HS-5 (cell line): Measurements from ENCODE around the gene PTPN14.
"Not testable (repeated sequence)": the region's sequence is repeated elsewhere in the genome, so short reads cannot be mapped to it uniquely, and the experiment has no call there.

Source experiments
- DNase-seq: peaks from one replicate; pipeline ENCODE4 v3.0.0-alpha.2; 2012; ENCODE audit warnings: low read depth

Gene PTPN14

DNA sequence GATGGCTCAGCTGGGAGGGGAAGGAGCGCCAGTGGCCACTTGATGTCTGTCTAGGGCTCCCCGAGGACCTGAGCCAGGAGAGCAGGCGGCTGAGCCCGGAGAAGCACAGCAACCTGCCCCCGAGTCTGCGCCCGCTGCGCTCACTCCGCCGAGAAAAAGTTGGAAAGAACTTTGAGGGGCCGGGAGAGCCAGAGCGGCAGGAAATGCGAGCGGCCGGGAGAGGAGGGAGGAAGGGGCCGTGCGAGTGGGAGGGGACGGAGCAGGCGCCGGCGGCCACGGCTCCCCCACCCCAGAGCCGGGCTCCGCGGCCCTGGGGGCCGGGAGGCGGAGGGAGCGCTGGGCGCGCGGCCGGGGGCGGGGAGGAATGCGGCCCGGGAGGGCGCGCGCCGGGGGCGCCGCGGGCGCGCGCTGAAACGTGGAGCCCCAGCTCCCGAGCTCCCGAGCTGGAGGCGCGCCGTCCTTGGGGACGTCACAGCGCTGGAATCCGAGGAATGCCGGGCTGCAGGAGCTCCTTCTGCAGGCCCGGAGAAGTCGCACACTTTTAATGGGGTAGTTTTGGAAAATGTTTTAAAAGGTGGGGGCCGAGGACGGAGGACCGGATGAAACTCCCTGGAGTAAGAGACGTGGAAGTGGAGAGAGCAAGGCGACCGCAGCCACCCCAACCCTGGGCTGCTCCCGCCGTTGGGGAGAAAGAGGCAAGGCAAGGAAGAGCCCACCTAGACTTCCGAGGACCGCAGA lies at the start of gene PTPN14:
Gene PTPN14 (minus strand): TSS at position 167 of the 738 bp plus-strand sequence. CDS start 86,799 bp downstream, outside the sequence.
- DNase-seq: peak; percentile 82

GRCh38 chr1:214593158-214593557 lies 41.8 kb upstream of the PTPN14 start:
- DNase-seq: no peak

GRCh38 chr1:214591918-214592317 lies 40.5 kb upstream of the PTPN14 start:
- DNase-seq: not testable (repeated sequence)

- DNase-seq: no peak
Measured at GRCh38 chr1:214590696-214591095, 39.3 kb upstream of the PTPN14 start.

DNA sequence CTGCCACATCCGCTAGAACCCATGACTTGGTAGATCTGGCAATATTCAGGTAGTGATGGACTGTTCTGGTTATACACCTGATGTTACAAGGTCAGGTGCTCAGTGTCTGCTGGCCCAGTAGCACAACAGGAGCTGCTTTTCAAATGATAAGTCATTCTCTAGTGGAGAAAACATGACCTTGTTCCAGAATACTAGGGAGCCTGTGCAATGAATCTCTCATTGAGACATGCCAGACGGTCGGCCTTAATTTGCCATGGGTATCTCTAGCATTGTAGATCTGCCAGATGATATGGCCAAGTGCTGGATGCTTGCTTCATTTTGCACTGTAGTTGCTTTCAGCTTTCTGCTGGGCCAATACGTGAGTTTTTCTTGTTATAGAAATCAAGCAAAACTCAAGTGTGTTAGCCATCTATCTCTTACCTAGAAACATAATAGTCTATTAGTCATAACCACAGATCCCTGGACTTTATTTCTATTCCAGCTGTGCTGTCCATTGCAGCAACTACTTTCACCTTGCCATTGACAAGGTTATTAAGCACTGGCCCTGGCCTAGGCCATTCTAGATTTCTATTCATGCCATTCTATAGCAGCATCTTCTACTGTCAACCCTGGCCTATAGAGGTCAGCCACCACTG lies 37.7 kb upstream of the PTPN14 start:
- no peak for DNase-seq

GRCh38 chr1:214587165-214587564 lies 35.8 kb upstream of the PTPN14 start:
- no peak for DNase-seq

DNA sequence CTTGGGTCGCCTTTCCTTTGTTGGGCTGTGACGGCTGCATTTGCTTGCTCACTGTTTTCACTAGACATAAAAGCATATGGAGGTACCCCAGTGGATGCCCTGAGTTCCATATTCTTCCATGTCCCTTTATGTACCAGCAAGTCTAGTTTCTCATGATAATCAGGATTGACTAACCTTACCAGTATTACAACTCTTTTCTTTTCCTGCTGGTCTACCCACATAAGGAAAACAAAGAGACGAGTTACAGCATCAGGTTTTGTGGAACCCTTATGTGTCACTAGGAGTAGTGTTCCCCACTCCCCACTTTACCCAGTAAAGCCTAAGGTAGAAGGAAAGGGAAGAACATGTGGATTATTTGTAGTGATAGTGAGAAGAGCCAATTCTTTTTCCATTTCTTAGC lies 35.2 kb upstream of the PTPN14 start:
- DNase-seq: no peak

DNA sequence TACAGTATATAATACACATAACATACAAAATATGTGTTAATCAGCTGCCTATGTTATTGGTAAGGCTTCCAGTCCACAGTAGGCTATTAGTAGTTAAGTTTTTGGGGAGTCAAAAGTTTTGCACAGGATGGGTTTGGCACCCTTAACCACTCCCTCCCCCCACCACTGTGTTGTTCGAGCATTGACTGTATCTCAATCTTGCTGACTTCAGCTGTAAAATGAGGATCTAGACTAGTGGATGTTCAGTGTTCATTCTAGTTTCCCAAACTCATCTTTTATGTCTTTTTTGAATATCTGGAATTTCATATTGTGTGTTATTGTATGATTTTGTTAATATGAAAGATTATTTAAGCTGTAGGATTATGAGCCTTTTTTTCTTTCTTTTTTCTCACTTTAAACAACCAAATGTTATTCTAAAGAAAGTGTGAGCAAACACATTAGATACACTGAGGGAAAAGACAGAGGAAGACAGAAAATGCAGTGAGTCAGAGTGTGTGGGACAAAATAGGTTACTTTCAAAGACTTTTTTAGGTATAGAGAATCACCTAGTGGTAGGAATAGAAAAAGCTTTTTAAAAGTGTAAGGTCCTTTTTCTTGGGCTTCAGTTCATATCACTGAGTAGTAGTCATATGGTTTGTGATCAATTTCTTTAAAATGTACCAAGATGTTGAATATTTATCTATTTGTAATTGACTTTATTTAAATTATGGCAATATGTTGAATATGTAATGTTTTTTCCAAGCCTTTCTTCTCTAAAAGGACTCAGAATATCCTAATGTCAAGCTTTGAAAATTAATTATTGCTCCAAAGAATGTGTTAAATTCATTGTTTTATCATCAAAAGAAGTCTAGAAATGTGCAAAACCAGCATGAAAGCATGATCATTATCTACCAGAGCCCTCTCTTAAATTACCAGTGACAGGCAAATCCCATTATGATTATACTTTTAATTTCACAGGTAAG lies 33.7 kb upstream of the PTPN14 start:
- DNase-seq: no peak

DNA sequence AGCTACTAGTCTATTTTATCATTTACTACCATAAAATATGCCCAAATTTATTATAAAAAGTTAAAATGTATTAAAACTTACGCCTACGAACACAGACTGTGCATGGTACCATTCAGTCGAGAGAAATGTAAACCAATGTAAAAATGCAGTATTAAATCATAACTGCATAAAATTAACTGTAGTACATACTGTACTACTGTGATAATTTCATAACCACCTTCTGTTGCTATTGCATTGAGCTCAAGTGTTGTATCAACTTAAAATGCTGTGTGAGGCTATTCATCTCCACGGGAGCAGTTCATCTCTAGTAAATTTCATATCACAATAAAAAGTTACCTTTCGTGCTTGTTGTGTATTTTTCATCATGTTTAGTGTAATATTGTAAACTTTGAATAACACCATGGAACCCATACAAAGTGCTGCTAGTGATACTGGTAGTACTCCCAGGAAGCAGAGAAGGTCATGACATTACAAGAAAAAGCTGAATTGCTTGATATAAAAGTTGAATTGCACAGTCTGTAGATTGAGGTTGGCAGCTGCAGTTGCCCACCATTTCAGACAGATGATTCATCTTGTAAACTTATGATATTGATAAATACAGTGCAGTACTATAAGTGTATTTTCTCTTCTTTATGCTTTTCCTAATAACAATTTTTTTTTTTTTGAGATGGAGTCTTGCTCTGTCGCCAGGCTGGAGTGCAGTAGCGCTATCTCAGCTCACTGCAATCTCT lies 32.6 kb upstream of the PTPN14 start:
- no peak for DNase-seq

DNA sequence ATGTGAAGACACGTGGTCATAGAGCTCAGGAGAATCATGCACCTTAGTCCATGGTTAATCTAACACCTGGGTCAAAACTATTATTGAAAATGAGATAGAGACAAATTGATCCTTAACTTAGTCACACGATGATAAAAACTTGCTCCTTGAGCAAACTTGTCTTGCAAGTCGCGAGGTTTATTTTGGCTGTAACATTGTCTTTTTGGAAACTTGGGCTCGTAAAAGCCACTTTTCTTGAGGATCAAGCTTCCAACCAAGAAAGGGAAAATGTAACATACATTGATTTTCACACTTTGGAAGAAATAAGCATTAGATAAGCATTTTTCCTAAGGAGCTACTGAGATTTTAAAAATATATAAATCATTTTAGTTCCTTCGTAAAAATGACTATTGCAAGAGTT lies 31.7 kb upstream of the PTPN14 start:
- no peak for DNase-seq

DNA sequence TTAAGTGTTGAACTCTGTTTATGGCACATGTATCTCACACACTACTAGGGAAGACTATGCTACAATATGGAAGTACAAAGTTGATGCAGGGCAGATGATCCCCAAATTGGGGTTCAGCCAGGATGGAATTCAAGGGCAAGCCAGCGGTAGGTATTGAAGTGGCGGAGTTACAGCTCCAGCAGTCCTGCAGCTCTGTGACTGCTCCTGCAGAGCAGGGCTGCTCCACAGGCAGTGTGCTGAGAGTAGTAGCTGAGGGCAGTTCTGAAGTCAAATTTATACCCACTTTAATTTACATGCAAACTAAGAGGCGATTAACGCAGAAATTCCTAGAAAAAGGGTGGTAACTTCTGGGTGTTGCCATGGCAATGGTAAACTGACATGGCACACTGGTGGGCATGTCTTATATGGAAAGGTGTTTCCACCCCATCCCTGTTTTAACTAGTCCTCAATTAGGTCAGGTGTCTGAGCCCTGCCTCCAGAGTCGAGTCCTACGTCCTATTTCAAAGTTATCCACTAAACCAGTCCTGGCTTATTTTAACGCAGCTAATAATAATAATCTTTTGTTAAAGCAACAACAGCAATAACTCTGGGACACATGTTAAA lies 31.0 kb upstream of the PTPN14 start:
- no peak for DNase-seq

GRCh38 chr1:214581785-214582184 lies 30.4 kb upstream of the PTPN14 start:
- peak; percentile 94 for DNase-seq

- DNase-seq: no peak
Measured at GRCh38 chr1:214579183-214579582, 27.8 kb upstream of the PTPN14 start.

GRCh38 chr1:214576120-214576519 lies 24.7 kb upstream of the PTPN14 start:
- DNase-seq: not testable (repeated sequence)

DNA sequence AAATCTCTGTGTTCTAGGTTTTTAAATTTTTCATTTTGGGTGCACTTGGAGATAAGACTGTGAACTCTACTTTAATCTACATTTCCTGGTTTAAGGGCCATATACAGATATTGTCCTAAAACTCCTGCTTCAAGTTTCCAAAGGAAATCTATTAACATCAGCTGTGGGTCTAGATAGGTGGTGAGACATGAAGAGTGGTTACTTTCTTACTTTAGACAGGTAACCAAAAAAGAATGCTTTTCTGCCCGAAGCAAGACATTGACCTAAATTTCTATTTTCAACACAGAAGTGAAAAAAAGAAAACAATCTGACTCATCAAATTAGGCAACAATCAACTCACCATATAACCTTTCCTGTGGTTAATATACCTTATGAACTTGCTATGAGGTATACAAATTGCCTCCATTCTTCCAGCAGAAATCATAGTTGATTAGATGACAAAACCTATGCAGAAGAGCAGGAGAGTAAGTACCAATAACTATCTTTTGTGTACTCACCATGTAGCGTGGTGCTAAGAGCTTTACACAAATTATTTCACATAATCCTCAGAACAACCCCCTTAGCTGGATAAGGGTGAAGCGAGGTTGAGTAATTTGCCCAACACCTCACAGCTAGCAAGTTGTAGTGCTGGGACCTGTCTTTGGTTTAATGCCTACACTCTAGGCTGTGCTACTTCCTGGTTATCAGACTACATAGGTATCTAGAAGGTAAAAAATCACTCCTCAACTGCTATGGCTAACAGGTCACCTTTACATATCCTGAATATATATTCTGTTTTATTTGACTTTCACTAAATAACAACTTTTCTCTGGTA lies 23.4 kb upstream of the PTPN14 start:
- DNase-seq: no peak

GRCh38 chr1:214573386-214574318 lies 22.2 kb upstream of the PTPN14 start:
- no peak for DNase-seq

DNA sequence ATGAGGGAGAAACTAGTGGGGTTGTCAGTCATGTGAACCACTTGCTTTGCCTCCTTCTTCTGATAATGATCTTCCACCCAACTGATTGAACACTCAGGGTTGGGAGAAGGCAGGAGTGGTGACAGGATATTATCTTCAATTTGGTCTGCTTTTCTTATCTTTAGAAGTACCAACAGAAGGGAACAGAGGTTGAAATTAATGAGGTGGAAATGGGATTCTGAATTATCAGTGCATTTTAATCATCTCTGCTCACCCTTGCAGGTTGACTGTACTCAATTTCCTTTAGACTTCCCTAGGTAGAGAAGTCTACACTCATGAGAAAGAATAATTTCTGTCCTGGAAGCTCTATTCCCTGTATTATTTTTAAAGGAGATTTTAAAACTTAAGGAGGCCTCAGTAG lies 19.9 kb upstream of the PTPN14 start:
- no peak for DNase-seq

GRCh38 chr1:214570442-214570841 lies 19.0 kb upstream of the PTPN14 start:
- DNase-seq: no peak

DNA sequence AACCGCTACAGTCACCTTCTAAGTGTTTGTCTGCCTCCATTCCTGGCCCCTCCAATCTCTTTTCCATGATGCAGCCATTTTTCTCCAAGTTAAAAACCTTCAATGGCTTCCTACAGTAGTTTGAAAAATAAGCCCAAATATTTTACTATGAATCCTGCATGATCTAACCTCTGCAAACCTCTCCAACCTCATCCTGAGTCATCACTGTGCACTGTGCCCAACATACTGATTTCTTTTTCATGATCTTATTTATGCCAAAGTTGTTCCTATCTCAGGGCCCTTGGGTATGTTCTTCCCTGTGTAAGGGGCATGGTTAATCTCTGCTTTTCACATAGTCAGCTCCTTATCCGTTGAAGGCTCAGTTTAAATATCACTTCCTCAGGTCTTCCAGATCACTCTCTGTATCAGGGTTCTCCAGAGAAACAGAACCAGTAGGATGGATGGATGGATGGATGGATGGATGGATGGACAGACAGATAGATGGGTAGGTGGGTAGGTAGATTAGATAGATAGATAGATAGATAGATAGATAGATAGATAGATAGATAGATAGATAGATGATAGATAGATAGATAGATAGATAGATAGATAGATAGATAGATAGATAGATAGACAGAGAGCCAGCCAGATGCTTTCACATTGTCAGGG lies 18.1 kb upstream of the PTPN14 start:
- no peak for DNase-seq
